GM21529 (cell line): ENCODE data around the gene CSNK1D.

Experiments
- ATAC-seq: cut with Tn5 transposase; IDR thresholded peaks from one replicate; pipeline ENCODE4 v1.9.1; 2021; ENCODE audit not compliant: unreplicated experiment

Gene CSNK1D

DNA sequence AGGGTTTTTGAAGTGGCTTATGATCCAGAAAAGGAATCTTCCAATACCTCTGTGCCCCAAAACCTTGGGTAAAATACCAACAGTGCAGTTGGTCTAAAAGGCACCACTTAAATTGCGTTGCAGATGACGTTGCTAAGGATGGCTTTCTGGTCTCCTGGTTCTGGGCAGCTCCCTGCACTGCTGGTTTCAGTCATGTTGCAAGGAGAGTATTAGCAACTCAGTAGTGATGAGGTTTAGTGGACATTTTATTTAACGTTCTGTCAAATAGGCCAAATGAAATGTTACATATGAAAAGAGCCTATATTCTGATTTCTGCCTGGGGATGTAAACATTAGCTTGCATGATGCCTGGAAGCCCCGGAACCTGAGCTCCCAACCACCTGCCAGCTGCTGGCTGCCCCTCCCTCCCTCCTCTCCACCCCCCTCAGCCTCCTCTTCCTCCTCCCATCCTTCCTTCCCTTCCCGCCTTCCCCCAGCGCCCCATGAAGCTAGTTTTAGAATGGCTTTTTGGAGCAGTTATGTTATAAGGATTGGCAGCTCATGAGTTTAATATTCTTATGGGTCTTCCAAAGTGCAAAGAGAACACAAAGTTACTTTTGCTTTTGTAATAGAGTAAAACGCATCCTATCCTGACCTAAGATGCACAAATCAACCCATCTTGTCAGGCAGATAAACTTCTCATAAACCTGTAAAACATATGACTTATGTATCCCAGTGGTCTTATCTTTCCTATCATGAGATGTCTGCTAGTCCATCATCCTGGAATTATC is 23.2 kb upstream of the CSNK1D start:
- no peak for ATAC-seq

DNA sequence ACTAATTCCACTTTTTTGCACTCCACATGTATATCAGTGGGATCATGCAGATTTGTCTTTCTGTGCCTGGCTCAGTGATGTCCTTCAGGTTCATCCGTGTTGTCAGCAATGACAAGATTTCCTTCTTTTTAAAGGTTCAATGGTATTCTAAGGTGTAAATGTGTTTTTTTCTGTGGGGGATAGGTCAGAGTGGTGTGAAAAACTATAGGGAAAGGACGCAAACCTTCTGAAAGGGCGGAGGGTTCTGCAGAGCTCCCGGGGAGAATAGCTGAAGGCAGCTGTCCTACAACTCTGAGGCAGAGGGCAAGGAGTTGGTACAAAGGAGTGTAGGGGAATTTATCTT is 21.9 kb upstream of the CSNK1D start:
- no peak for ATAC-seq

DNA sequence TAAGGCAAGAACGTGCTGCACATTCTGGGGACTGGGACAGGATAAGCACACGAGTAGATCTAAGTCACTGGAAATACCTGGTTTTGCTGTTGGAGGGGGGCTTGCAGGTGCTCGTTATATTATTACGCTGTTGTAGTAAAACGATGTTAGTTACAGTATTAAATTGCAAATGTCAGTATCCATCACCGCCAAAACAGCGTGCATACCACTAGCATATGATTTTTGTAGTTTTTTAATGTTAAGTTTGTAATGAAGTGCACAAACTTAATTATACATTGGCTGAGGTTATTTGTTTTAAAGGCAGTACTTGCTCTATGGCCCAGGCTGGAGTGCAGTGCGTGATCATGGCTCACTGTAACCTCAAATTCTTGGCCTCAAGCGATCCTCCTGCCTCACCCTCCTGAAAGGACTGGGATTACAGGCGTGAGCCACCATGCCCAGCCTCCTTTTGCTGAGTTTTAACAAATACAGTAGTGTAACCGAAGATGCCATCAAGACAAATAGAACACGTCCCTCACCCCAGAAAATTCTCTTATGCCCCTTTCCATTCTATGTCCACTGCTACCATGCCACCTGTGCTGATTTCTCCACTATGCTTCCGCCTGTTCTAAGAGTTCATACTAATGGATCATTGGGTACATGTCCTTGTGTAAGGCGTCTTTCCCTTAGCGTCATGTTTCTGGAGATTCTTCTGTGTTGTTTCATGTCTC is 20.7 kb upstream of the CSNK1D start:
- no peak for ATAC-seq

DNA sequence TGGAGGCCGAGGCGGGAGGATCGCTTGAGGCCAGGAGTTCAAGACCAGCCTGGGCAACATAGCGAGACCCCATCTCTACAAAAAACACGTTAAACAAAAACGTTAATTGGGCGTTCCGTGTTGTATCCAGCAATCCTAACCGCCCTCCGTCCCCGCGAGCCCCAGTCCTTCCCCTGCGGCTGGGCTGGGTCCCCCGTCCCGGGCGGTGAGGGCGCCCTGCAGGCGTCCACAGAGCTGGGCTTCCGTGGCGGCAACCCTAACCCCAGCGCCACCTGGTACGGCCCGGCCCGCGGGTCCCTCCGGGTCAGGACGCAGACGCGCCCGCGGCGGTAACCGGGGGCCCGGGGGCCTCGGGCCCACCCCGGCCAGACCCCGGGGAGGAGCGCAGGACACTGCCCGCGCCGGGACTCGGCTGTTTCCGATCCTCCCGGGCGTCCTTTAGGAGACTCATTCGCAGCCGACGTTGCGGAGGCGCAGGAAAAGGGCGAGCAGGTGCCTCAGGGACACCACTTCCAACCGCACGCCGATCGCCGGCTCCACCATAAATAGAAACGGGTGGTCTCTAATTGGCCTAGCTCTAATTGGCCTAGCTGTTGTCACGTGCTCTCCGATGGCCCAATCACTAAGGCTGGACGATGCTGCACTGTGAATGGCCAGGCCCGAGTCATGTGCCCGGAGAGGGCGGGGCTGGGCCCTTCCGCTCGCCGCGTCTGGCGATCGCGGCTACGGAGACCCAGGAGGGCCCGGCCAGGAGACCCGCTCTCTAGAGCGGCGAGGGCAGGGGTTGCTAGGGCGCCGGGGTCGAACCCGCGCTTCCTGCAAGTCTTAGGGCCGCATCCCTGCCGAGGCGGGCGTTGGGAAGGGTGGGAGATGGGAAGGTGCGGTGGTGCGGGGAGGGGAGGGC is 19.0 kb upstream of the CSNK1D start:
- peak; percentile 92 for ATAC-seq

DNA sequence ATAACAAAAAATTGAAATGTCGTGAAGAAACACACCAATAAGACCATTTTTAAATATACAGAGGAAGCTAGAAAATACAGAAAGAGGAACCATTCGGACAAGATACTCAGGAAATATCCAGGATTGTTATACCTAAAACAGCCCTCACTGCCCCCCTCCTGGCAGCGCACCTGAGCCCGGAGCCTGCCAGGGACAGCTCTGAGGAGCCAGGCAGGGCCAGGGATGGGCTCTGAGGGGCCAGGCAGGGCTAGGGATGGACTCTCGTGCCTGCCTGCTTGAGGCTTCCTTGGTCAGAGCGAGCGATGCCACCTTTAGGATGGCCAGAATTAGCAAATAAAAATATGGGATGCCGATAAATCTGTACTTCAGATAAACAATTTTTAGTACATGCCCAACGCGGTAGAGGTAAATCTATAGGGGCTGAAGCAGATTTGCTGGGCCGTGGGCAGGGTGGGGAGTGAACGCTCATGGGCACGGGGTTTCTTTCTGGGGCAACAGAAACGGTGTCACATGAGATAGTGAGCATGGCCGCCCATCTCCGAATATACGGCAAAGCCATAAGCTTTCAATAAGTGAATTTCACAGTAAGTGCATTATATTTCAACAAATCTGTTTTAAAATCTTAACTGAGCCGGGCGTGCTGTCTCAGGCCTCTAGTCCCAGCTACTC is 18.2 kb upstream of the CSNK1D start:
- no peak for ATAC-seq

DNA sequence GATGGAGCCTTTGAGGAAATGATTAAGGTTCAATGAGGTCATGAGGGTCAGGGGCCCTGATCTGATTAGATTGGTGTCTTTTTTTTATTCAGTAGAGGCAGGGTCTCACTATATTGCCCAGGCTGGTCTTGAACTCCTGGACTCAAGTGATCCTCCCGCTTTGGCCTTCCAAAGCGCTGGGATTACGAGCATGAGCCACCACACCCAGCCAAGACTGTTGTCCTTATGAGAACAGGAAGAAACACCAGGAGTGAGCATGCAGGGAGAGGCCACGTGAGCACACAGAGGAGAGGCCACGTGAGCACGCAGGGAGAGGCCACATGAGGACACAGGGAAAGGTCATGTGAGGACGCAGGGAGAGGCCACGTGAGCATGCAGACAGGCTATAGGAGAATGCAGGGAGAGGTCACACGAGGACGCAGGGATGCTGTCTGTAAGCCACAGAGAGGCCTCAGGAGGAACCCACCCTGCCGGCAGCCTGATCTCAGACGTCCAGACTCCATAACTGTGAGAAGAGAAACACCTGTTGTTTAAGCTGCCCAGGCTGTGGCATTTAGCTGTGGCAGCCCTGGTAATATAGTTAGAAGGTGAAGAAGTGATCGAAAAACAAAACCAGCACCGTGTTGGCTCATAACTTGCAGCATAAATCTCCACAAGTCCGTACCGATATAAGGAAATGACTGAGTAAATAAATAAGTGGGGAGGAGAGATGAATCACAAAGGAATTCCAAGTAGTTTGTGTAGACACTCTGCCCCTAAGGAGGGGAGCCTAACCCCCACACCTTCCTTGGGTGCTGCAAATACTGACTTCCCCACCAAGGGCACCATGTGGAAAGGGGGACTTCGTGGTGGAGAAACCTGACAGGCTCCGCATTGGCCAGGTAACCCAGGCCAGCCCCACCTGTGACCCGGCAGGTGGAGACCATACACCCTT is 14.6 kb upstream of the CSNK1D start:
- ATAC-seq = no peak

DNA sequence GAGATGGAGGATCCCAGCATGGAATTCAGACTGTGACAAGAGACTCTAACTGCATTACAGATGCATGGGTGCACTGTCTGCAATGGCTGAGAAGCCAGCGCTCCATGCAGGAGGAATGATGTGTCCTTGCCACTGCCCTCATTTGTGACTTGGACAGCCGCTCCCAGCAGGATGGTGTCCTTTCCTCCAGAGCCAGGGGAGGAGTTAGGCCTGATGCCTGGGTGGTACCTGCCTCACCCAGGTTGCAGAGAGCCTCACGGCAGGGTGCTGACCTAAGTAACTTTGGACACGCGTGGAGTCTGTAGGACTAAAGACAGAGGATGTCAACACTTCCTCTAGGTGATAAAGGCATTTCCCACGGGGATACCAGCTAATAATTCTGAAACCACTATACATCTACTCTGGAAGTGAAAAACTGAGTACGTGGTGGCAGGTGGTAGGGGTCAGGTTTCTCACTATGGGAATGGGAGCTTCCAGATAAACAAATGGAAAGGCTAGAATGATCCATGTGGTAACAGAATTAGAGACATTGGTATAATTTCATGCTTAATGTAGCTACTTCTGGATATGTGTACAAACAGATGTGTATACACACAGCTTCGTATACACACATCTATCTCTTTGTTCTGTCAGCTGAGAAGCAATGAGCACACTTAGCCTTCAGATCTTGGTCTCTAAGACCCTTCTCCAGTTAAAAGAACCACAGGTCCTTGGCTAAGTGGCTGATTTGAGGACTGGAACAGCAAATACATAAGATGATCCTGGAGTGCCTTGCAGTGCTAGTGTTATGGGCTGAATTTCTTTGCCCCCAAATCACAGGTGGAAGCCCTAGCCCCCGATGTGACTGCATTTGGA is 13.7 kb upstream of the CSNK1D start:
- ATAC-seq = no peak

DNA sequence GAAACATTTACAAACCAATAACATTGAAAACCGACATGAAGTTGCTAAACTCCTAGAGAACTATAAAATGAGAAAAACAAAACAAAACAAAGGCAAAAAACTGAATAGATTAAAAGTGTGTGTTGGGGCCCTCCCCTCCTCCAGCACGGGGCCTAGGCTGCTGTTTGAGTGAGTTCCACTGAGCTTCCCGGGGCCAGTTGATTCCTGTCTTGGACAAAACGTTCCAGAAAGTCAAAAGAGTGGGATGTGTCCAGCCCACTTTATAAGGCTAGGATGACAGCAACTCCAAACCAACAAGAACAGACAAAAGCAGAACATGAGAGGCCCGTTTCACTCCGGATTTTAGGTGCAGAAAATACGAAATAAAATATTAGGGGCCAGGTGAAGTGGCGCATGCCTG is 11.6 kb upstream of the CSNK1D start:
- ATAC-seq = no peak

DNA sequence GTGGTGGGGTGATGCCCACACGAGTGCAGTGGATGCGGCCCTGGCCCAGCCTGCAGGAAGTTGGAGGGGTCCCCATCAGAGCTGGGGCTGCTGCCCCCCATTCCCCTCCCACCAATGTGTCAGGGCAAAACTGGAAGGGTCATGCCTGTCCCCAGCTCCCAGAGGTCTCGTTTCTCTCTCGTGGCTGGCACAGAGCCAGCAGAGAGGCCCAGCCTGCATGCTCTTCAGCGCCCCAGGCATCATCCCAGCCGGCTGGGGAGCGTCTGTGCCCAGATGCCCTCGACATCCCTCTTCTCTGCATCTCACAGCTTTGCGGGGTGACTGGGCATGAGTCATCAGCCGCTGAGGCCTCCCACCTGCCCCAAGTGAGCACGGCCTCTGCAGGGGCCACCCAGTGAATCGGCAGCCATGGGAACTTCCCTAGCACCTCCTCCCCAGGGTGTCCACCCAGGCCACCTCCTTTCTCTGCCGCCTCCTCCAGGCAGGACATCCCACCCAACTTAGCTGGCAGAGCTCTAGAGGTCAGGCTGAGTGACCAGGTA is 9.8 kb upstream of the CSNK1D start:
- ATAC-seq = no peak

DNA sequence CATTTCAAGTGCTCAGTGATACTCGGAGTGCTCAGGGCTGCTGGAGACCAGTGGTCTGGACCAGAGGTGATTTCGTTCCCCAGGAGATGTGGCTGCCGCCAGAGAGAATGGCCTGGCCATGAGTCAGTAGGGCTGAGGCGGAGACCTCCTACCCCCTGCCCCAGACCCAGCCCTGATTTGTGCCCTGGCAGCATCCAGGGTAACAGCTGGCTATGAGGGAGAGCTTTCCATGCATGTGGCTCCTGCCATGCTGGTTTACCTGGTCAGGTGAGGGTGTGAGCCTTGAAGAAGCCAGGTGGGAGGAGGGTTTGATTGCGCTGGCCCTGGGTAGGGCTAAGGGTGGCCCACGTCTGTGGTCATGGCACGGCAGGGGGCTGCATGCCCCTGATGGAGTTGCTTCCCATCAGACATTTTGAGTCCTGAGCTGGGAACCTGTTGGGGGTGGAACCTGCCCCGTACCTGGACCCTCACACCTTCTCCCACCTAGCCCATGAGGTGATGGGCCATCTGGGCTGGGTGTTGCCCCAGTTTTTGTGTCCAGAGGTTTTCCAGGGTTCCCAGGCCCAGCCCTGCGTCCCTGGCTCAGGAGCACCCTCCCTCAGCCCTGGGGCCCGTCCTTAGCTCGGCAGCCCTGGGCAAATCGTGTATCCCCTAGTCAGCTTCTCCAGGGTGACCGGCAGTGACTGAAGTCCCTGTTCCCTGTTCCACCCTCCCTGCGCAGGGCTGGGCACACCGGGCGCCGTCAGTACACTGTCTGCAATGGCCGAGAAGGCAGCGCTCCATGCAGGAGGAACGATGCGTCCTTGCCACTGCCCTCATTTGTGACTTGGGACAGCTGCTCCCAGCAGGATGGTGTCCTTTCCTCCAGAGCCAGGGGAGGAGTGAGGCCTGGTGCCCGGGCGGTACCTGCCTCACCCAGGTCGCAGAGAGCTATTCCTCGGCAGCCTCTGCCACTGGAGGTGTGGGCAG is 9.0 kb upstream of the CSNK1D start:
- ATAC-seq = no peak

DNA sequence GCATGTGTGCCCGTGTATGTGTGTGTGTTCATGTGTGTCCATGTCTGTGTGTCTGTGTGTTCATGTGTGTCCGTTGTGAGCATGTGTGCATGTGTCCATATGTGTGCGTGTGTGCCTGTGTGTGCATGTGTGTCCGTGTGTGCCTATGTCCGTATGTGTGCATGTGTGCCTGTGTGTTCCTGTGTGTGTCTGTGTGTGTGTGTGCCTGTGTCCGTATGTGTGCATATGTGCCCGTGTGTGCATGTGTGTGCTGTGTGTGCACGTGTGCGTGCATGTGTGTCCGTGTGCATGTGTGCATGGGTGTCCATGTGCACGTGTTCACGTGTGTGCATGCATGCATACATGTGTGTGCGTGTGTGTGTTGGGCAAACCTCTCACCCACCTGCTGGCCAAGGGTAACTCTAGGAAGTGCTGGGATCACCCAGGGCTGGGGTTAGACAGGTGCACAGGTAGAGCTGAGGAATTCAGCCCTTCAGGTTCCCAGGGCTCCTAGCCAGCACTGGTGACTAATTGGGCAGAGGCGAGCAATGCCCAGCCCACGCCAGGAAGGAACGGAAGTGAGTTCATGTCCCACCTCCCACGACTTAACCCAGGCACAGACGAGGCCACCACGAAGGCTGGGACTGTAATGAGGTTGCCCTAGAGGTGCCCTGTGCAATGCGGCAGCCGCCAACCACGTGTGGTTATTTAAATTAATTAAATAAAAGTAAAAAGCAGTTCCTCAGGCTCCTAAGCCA is 8.2 kb upstream of the CSNK1D start:
- no peak for ATAC-seq

DNA sequence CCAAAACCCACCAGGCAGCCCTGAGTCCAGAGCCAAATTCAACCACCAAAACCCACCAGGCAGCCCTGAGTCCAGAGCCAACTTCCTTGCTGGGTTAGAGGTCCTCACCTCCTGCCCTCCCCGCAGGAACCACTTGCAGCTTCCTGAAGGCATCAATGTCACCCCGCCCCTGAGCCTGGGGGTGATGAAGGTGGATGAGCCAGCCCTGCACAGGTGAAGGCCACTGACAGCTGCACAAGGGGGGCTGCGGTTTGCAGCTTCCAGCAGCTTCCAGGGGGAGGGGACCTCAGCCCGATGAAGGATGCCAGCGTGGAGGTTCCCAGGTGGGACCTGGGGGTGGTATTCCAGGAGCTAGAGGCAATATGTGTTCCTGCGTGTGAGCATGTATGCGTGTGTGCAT is 7.6 kb upstream of the CSNK1D start:
- ATAC-seq = no peak

DNA sequence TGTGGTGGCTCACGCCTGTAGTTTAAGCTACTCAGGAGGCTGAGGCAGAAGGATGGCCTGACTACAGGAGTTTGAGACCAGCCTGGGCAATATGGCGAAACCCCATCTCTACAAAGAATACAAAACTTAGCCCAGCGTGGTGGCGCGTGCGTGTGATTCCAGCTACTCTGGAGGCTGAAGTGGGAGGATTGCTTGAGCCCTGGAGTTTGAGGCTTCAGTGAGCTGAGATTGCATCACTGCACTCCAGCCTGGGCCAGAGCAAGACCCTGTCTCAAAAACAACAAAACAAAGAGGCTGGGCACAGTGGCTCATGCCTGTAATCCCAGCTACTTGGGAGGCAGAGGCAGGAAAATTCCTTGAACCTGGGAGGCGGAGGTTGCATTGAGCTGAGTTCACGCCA is 7.0 kb upstream of the CSNK1D start:
- no peak for ATAC-seq

DNA sequence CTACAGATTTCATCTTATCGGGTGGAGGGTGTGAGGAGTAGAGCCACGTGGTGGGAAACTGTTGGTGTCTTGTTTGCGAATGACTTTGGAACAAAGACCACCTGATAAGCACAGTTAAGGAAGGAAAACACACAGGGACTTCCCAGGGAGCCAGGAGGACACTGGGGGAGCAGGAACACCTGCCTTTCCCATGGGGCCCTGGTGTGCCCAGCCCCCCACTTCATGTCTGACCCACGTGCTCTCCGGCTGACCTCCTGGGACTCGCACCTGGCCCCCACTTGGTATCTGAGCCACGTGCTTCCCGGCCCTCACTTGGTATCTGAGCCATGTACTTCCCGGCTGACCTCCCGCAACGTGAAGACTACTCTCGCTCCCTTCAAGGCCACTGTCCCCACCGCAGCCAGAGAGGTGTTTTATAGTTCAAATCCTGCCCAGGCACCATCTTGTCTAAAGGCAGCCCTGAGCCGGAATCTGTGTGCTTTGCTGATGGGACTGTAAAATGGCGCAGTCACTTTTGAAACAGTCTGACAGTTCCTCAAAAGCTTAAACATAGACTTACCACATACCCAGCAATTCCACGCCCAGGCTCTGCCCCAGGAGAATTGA is 5.4 kb upstream of the CSNK1D start:
- ATAC-seq = no peak

DNA sequence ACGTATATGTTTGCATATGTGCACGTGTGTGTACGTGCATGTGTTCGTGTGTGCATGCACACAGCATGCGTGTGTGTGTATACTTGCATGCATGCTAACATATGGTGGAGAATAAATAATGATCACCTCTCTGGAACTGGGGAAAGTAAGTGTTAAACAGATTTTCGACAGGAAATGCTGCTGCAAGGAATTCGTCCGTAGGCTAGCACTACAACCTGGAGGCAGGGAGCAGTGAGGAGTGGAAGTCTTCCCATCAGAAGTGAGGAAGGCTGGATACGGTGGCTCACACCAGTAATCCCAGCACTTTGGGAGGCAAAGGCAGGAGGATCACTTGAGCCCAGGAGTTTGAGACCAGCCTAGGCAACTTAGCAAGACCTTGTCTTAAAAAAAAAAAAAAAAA is 4.8 kb upstream of the CSNK1D start:
- no peak for ATAC-seq

DNA sequence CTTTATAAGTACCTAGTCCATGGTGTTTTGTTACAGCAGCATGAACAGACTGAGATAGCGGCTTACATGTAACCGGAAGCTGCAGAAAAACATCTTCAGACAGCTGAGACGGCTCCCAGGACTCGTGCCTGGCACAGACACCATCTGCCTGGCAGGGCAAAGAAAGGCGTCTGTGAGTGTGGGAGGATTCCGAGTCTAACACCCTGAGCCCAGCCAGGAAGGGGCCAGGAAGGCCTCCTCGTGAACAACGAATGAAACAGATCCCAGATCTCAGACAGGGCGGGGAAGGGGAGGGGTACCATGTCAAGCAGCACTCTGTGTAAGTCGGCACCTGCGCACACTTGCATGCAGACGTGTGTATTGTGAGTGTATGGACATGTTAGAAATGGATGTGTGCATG is 4.4 kb upstream of the CSNK1D start:
- no peak for ATAC-seq

DNA sequence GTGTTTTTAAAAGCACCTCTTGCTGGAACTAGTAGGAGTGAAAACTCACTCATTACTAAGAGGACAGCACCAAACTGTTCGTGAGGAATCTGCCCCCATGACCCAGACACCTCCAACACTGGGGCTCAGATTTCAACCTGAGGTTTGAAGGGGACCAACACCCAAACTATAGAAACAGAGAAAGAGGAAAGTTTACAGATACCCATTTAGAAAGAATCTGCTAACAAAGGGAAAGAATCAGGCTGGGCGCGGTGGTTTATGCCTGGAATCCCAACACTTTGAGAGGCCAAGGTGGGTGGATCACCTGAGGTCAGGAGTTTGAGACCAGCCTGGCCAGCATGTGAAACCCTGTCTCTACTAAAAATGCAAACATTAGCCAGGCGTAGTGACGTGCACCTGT is 3.4 kb upstream of the CSNK1D start:
- no peak for ATAC-seq
